SK-N-SH (cell line): Measurements from ENCODE around the gene HINFP.

Experiments
- FOSL2 ChIP-seq: IDR thresholded peaks from 2 replicates; pipeline ENCODE4 v1.4.0; 2012; ENCODE audit warnings: low read depth, mild to moderate bottlenecking, moderate library complexity, borderline replicate concordance
- MXI1 ChIP-seq: IDR thresholded peaks from 2 replicates; pipeline ENCODE4 v1.6.1; 2012; ENCODE audit warnings: mild to moderate bottlenecking, low read depth, low read length, improper control_type of control experiment
- TCF12 ChIP-seq: IDR thresholded peaks from 2 replicates; pipeline ENCODE4 v1.4.0; 2012

GRCh38 chr11:119160151-119160550 lies 38.8 kb downstream of the HINFP start:
- TF ChIP-seq FOSL2: no peak
- no peak for TF ChIP-seq MXI1
- TF ChIP-seq TCF12: no peak
